Measurements from ENCODE around the gene ASMTL. TPM values are rescaled to one million over a fixed set of nuclear protein-coding genes. Genes with fewer than 3 reads are reported as not detected.

ASMTL gene
- total RNA-seq, 1 donor: 16.4 TPM

DNA sequence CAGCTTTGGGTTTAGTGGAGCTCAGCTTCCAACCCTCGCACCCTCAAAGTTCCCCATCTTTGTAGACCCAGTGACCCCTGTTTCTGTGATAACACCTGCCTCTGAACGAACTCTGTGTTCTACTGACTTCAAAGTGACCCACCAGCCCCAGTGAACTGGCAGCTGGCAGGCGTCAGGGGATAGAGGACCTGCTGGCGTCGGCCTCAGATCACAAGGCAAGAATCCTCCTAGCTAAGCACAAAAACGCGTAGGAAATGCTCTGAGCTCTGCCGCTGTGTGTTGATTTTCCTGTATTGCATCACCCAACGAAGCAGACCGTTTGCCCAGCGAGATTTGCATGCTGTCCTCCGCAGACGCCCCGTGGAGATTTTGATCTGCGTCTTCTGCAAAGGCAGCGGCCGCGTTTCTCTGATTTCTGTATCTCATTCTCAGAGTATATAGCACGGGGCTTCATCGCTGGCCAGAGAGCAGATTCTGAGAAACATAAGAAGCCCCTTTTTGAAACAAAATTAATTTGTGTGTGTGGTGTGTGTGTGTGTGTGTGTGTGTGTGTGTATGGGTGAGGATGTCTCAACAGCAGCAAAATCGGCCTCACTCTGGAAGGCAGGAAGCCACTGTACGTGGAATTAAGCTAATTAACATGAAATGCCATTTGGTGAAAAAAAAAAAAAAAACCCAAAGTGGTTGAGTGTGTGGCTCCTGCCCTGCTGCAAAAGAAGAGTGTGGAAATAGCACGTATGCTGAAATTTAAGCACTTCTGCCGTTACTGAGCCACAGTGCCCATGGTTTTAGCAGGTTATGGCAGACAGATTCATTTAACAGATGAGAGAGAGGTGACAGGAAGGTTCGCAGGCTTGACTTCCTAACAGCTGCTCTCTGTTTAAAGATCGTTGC lies 29.2 kb upstream of the ASMTL start:
- DNase-seq (ENCODE audit: low read depth): peak; percentile 87
- H3K4me3 ChIP-seq (ENCODE audit: low read depth, low read length): peak overlapping the region; percentile 35
- TF ChIP-seq, protein P1, sequence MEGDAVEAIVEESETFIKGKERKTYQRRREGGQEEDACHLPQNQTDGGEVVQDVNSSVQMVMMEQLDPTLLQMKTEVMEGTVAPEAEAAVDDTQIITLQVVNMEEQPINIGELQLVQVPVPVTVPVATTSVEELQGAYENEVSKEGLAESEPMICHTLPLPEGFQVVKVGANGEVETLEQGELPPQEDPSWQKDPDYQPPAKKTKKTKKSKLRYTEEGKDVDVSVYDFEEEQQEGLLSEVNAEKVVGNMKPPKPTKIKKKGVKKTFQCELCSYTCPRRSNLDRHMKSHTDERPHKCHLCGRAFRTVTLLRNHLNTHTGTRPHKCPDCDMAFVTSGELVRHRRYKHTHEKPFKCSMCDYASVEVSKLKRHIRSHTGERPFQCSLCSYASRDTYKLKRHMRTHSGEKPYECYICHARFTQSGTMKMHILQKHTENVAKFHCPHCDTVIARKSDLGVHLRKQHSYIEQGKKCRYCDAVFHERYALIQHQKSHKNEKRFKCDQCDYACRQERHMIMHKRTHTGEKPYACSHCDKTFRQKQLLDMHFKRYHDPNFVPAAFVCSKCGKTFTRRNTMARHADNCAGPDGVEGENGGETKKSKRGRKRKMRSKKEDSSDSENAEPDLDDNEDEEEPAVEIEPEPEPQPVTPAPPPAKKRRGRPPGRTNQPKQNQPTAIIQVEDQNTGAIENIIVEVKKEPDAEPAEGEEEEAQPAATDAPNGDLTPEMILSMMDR (IDR thresholded peaks at IDR 0.05; ENCODE audit: insufficient read depth, low read depth, low read length): no peak

DNA sequence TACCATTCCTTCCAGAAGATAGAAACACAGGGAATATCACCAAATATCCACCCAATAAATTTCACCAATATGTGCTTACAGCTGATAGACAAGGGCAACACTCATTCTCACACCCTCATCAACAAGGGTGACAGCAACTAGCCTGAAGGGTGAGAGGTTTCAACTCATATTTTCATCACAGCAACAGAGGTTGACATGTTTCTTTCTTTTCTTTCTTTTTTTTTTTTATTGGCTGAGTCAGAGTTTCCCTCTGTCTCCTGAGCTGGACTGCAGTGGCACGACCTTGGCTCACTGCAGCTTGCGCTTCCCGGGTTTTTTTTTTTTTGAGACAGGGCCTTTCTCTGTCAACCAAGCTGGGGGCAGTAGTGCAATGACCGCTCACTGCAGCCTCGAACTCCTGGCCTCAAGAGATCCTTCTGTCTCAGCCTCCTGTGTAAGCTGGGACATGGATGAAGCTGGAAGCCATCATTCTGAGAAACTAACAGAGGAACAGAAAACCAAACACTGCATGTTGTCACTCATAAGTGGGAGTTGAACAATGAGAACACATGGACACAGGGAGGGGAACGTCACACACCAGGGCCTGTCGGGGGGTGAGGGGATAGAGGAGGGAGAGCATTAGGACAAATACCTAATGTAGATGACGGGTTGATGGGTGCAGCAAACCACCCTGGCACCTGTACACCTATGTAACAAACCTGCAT lies 27.5 kb upstream of the ASMTL start:
- TF ChIP-seq, protein P1 (IDR thresholded peaks at IDR 0.05; ENCODE audit: insufficient read depth, low read depth, low read length): no peak
- no peak for DNase-seq (ENCODE audit: low read depth)
- no peak overlapping the region for H3K4me3 ChIP-seq (ENCODE audit: low read depth, low read length)

DNA sequence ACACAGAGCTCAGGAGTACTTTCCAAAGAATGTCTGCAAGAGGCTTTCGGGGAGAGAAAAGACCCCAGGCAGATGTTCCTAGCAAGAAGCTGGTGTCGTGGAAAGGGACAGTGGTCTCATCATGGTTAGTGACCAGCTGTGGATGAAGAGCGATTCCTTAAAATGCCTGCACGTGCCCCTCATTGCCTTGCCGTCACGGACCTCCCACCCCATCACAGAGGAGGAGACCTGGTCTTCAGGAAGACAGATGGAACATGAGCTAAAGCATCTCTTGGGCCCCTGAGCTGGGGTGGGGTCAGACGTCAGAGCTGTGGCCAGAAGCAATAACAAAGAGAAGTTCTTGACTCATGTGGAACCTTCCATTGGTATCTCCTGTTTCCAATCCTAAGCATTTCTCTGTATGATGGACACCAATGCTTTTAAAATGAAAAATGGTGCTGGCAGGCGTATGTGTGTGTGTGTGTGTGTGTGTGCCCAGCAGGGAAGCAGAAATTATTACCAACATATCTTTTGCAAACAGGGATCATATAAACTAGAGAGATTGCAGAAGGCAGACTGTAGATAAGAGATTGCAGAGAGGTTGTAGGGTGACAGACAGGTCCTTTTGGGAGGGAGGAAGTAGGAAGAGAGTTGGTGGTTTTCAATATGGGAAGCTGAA lies 25.2 kb upstream of the ASMTL start:
- DNase-seq (ENCODE audit: low read depth): no peak
- H3K4me3 ChIP-seq (ENCODE audit: low read depth, low read length): no peak overlapping the region
- TF ChIP-seq, protein P1 (IDR thresholded peaks at IDR 0.05; ENCODE audit: insufficient read depth, low read depth, low read length): no peak

DNA sequence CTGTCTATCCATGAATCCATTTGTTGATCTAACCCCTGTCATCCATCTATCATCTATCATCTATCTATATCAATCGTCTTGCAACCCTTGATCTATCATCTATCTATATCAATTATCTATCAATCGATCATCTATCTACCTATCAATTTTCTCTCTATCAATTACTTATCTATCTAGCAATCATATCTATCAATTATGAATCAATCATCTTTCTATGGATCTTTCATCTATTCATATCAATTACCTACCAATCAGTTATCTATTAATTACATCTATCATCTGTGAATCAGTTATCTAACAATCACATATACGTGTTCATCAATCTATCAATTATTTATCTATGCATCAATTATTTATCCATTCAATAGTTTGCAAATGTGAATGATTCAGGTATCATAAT lies 24.5 kb upstream of the ASMTL start:
- no peak overlapping the region for H3K4me3 ChIP-seq (ENCODE audit: low read depth, low read length)
- TF ChIP-seq, protein P1 (IDR thresholded peaks at IDR 0.05; ENCODE audit: insufficient read depth, low read depth, low read length): no peak
- no peak for DNase-seq (ENCODE audit: low read depth)

DNA sequence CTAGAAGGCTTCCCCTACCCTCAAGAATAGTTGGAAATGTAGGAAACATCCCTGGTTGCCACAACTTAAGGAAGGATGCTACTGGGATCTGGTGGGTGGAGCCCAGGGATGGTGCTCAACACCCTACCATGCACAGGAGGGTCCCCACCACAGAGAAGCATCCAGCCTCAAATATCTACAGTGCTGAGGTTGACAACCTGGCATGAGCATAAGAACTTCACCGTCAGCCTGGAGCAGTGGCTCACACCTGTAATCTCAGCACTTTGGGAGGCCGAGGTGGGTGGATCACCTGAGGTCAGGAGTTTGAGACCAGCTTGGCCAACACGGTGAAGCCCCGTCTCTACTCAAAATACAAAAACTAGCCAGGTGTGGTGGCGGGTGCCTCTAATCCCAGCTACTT lies 24.0 kb upstream of the ASMTL start:
- no peak overlapping the region for H3K4me3 ChIP-seq (ENCODE audit: low read depth, low read length)
- TF ChIP-seq, protein P1 (IDR thresholded peaks at IDR 0.05; ENCODE audit: insufficient read depth, low read depth, low read length): no peak
- DNase-seq (ENCODE audit: low read depth): no peak

DNA sequence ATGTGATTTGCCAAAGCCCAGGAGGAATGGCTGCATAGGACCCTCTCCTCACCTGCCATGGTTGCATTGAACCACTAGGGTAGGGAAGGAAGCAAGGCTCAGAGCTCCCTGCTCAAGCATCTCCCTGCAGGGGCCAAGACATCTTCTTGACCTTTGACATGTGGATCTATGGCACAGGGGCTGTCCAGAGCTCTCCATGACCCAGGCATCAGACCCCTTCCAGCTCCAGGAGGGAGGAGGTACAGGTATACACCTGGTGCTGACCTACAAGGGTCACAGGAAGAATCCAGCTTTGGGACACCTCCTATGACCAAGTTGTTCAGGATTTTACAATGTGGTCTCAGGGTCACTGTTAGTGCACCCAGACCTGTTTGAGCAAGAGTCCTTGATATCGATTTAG lies 23.2 kb upstream of the ASMTL start:
- TF ChIP-seq, protein P1 (IDR thresholded peaks at IDR 0.05; ENCODE audit: insufficient read depth, low read depth, low read length): no peak

More for the DNA sequence above, 23.2 kb upstream of the ASMTL start:
- no peak overlapping the region for H3K4me3 ChIP-seq (ENCODE audit: low read depth, low read length)
- DNase-seq (ENCODE audit: low read depth): no peak
